Stimulated activated naive CD8-positive, alpha-beta T cell treated with anti-CD3 and anti-CD28 coated beads, Interleukin-15, Interleukin-2, amounts not matched to agents 100 U/mL and 50 U/mL, for 24 hours (primary cell): ENCODE data around the gene VAPA.

Experiments used
- ATAC-seq: fragments of 150-1000 bp; cut with Tn5 transposase; one replicate; pipeline ENCODE4 v1.10.0; 2021
- DNase-seq: peaks from one replicate; pipeline ENCODE4 v3.0.0; 2021

VAPA gene

GRCh38 chr18:9913526-9914333 lies at the start of gene VAPA:
Gene VAPA (plus strand): TSS chr18:9914016. CDS start chr18:9914257, 241 bp downstream.
- ATAC-seq, result peak; percentile 89
- DNase-seq, result peak; percentile 93

- ATAC-seq, result no peak
- no peak for DNase-seq
These were observed 47.9 kb upstream of the VAPA start for GRCh38 chr18:9865764-9866490.

- no peak for ATAC-seq
- DNase-seq, result no peak
These were observed 47.2 kb upstream of the VAPA start for GRCh38 chr18:9866627-9867026.

- ATAC-seq (no peak), DNase-seq (no peak)
These were observed 46.7 kb upstream of the VAPA start for GRCh38 chr18:9867071-9867594.

GRCh38 chr18:9868857-9869714 lies 44.7 kb upstream of the VAPA start:
- DNase-seq, result no peak
- no peak for ATAC-seq

- DNase-seq (no peak), ATAC-seq (no peak)
These were observed 43.9 kb upstream of the VAPA start for GRCh38 chr18:9869715-9870430.

GRCh38 chr18:9870431-9871008 lies 43.3 kb upstream of the VAPA start:
- DNase-seq (no peak), ATAC-seq (no peak)

- DNase-seq, result no peak
- ATAC-seq, result no peak
These were observed 42.5 kb upstream of the VAPA start for GRCh38 chr18:9871244-9871746.

GRCh38 chr18:9872823-9873222 lies 41.0 kb upstream of the VAPA start:
- no peak for DNase-seq
- ATAC-seq, result no peak

GRCh38 chr18:9874728-9875127 lies 39.1 kb upstream of the VAPA start:
- DNase-seq (no peak), ATAC-seq (no peak)

- no peak for DNase-seq
- ATAC-seq, result no peak
These were observed 37.5 kb upstream of the VAPA start for GRCh38 chr18:9876212-9876866.

GRCh38 chr18:9876867-9877654 lies 36.8 kb upstream of the VAPA start:
- ATAC-seq, result peak; percentile 77

GRCh38 chr18:9877655-9878014 lies 36.2 kb upstream of the VAPA start:
- ATAC-seq (no peak), DNase-seq (no peak)

More at GRCh38 chr18:9876867-9877654, 36.8 kb upstream of the VAPA start:
- DNase-seq, result no peak

GRCh38 chr18:9878095-9878494 lies 35.7 kb upstream of the VAPA start:
- no peak for DNase-seq
- no peak for ATAC-seq

GRCh38 chr18:9878783-9879242 lies 35.0 kb upstream of the VAPA start:
- DNase-seq (no peak), ATAC-seq (no peak)

GRCh38 chr18:9884090-9884489 lies 29.7 kb upstream of the VAPA start:
- DNase-seq (no peak), ATAC-seq (no peak)

GRCh38 chr18:9884532-9885140 lies 29.2 kb upstream of the VAPA start:
- no peak for DNase-seq
- no peak for ATAC-seq

- DNase-seq (no peak), ATAC-seq (peak; percentile 57)
These were observed 28.4 kb upstream of the VAPA start, which contains the start of gene TXNDC2 for GRCh38 chr18:9885170-9886004. Gene TXNDC2 (plus strand): TSS chr18:9885973. CDS start chr18:9886681, 708 bp downstream.
